SK-N-SH treated with all-trans-retinoic acid at 6 μM for 48 hours (cell line): ENCODE results near the gene OR12D2.
"Not testable (repeated sequence)": the region's sequence is repeated elsewhere in the genome, so short reads cannot be mapped to it uniquely, and the experiment has no call there.

Source experiments
- ATAC-seq: fragments of 200-7000 bp; cut with Tn5 transposase; 3 replicates; pipeline ENCODE4 v1.9.1; 2020; ENCODE audit warnings: mild to moderate bottlenecking, moderate library complexity
- ARNTL ChIP-seq: fragments of 450-650 bp; formaldehyde crosslinking; IDR thresholded peaks from 2 replicates; pipeline ENCODE4 v1.5.0; 2020; ENCODE audit warnings: low read depth, mild to moderate bottlenecking, moderate library complexity, borderline replicate concordance
- BACH2 ChIP-seq: fragments of 250-450 bp; sonication (Bioruptor Pico); IDR thresholded peaks from 2 replicates; pipeline ENCODE4 v1.9.0; 2021; ENCODE audit warnings: mild to moderate bottlenecking, borderline replicate concordance
- CREB5 ChIP-seq: fragments of 250-450 bp; sonication (Bioruptor Pico); IDR thresholded peaks from 2 replicates; pipeline ENCODE4 v1.5.1; 2020; ENCODE audit warnings: low read depth, mild to moderate bottlenecking, moderate library complexity
- CSDC2 ChIP-seq: fragments of 250-450 bp; sonication (Bioruptor Pico); IDR thresholded peaks from 2 replicates; pipeline ENCODE4 v1.5.0; 2020; ENCODE audit warnings: mild to moderate bottlenecking, moderate library complexity
- GLIS3 ChIP-seq: fragments of 250-450 bp; sonication (Bioruptor Pico); IDR thresholded peaks from 2 replicates; pipeline ENCODE4 v1.5.0; 2020; ENCODE audit warnings: mild to moderate bottlenecking, moderate library complexity
- ISL1 ChIP-seq: fragments of 250-450 bp; sonication (Bioruptor Pico); IDR thresholded peaks from 2 replicates; pipeline ENCODE4 v2.1.2; 2022; ENCODE audit warnings: mild to moderate bottlenecking, moderate library complexity
- OSR1 ChIP-seq: fragments of 250-450 bp; sonication (Bioruptor Pico); IDR thresholded peaks from 2 replicates; pipeline ENCODE4 v1.8.0; 2022; ENCODE audit warnings: moderate library complexity, mild to moderate bottlenecking, inconsistent platforms
- PPARA ChIP-seq: fragments of 250-450 bp; sonication (Bioruptor Pico); IDR thresholded peaks from 2 replicates; pipeline ENCODE4 v1.5.0; 2020; ENCODE audit warnings: mild to moderate bottlenecking, borderline replicate concordance
- RARB ChIP-seq: fragments of 250-450 bp; sonication (Bioruptor Pico); IDR thresholded peaks from 2 replicates; pipeline ENCODE4 v1.8.0; 2021; ENCODE audit warnings: mild to moderate bottlenecking, moderate library complexity
- TCF4 ChIP-seq: fragments of 250-450 bp; sonication (Bioruptor Pico); IDR thresholded peaks from 2 replicates; pipeline ENCODE4 v1.8.0; 2021; ENCODE audit warnings: mild to moderate bottlenecking, moderate library complexity, borderline replicate concordance
- TOX ChIP-seq: fragments of 250-450 bp; sonication (Bioruptor Pico); IDR thresholded peaks from 2 replicates; pipeline ENCODE4 v1.8.0; 2021; ENCODE audit warnings: mild to moderate bottlenecking, moderate library complexity, borderline replicate concordance
- ZFP3 ChIP-seq: fragments of 250-450 bp; sonication (Bioruptor Pico); IDR thresholded peaks from 2 replicates; pipeline ENCODE4 v1.5.0; 2020; ENCODE audit warnings: mild to moderate bottlenecking, moderate library complexity
- ZFP30 ChIP-seq: fragments of 450-650 bp; formaldehyde crosslinking; IDR thresholded peaks from 2 replicates; pipeline ENCODE4 v1.5.0; 2022; ENCODE audit warnings: mild to moderate bottlenecking, moderate library complexity
- ZNF565 ChIP-seq: fragments of 450-650 bp; formaldehyde crosslinking; conservative IDR thresholded peaks from 2 replicates; pipeline ENCODE4 v1.5.0; 2020; ENCODE audit warnings: low read depth, mild to moderate bottlenecking, moderate library complexity
- ZNF8 ChIP-seq: fragments of 450-650 bp; formaldehyde crosslinking; IDR thresholded peaks from 2 replicates; pipeline ENCODE4 v1.5.0; 2020; ENCODE audit warnings: mild to moderate bottlenecking, moderate library complexity
- TF ChIP-seq, protein P1 (sequence below): fragments of 250-450 bp; sonication (Bioruptor Pico); IDR thresholded peaks from 2 replicates; pipeline ENCODE4 v1.5.1; 2021; ENCODE audit warnings: mild to moderate bottlenecking, moderate library complexity
- TF ChIP-seq, protein P2 (sequence below): fragments of 250-450 bp; sonication (Bioruptor Pico); IDR thresholded peaks from 2 replicates; pipeline ENCODE4 v1.8.0; 2020; ENCODE audit warnings: mild to moderate bottlenecking, moderate library complexity, borderline replicate concordance
- TF ChIP-seq, protein P3 (sequence below): fragments of 250-450 bp; sonication (Bioruptor Pico); IDR thresholded peaks from 2 replicates; pipeline ENCODE4 v1.5.0; 2020; ENCODE audit warnings: mild to moderate bottlenecking, moderate library complexity
- TF ChIP-seq, protein P4 (sequence below): fragments of 250-450 bp; sonication (Bioruptor Pico); IDR thresholded peaks from 2 replicates; pipeline ENCODE4 v1.8.0; 2021; ENCODE audit warnings: low read depth, mild to moderate bottlenecking, moderate library complexity, borderline replicate concordance

OR12D2 gene, protein sequence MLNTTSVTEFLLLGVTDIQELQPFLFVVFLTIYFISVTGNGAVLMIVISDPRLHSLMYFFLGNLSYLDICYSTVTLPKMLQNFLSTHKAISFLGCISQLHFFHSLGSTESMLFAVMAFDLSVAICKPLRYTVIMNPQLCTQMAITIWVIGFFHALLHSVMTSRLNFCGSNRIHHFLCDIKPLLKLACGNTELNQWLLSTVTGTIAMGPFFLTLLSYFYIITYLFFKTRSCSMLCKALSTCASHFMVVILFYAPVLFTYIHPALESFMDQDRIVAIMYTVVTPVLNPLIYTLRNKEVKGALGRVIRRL

DNA sequence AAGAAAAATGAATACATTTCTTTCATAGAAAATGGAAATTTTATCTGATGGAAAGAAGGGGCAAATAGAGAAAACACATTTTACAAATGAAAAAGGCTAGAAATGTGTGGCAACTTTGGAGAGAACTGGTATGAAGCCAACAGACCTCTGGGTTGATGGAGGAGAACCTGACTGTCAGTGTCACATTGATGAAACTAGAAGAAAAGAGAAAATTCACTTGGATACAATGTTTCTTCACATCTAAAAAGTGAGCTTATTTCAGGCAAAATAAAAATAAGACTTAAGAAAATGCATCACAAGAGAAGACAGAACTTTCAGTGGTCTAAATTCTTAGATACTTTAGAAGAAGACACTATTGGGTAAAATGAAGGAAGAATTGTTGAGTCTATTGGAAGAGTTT, at the start of gene OR12D2:
Gene OR12D2, plus strand, starts transcription at position 301 of the 400 bp plus-strand sequence. CDS start 1,069 bp downstream, outside the sequence.
- ATAC-seq = no peak
- TF ChIP-seq ISL1 (CRISPR knock-in tag) (no peak), ZFP30 (CRISPR knock-in tag) (no peak), GLIS3 (no peak), BACH2 (CRISPR knock-in tag) (no peak), ARNTL (CRISPR knock-in tag) (no peak)
- TF ChIP-seq, protein P1, sequence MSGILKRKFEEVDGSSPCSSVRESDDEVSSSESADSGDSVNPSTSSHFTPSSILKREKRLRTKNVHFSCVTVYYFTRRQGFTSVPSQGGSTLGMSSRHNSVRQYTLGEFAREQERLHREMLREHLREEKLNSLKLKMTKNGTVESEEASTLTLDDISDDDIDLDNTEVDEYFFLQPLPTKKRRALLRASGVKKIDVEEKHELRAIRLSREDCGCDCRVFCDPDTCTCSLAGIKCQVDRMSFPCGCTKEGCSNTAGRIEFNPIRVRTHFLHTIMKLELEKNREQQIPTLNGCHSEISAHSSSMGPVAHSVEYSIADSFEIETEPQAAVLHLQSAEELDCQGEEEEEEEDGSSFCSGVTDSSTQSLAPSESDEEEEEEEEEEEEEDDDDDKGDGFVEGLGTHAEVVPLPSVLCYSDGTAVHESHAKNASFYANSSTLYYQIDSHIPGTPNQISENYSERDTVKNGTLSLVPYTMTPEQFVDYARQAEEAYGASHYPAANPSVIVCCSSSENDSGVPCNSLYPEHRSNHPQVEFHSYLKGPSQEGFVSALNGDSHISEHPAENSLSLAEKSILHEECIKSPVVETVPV (CRISPR knock-in tag) = no peak
- TF ChIP-seq, protein P2, sequence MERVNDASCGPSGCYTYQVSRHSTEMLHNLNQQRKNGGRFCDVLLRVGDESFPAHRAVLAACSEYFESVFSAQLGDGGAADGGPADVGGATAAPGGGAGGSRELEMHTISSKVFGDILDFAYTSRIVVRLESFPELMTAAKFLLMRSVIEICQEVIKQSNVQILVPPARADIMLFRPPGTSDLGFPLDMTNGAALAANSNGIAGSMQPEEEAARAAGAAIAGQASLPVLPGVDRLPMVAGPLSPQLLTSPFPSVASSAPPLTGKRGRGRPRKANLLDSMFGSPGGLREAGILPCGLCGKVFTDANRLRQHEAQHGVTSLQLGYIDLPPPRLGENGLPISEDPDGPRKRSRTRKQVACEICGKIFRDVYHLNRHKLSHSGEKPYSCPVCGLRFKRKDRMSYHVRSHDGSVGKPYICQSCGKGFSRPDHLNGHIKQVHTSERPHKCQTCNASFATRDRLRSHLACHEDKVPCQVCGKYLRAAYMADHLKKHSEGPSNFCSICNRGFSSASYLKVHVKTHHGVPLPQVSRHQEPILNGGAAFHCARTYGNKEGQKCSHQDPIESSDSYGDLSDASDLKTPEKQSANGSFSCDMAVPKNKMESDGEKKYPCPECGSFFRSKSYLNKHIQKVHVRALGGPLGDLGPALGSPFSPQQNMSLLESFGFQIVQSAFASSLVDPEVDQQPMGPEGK (CRISPR knock-in tag) = no peak
- TF ChIP-seq, all 23 proteins: peak for 0

GRCh38 chr6:29349348-29349747, 46.1 kb upstream of the OR12D2 start:
- ATAC-seq = not testable (repeated sequence)

- TF ChIP-seq, protein P3, sequence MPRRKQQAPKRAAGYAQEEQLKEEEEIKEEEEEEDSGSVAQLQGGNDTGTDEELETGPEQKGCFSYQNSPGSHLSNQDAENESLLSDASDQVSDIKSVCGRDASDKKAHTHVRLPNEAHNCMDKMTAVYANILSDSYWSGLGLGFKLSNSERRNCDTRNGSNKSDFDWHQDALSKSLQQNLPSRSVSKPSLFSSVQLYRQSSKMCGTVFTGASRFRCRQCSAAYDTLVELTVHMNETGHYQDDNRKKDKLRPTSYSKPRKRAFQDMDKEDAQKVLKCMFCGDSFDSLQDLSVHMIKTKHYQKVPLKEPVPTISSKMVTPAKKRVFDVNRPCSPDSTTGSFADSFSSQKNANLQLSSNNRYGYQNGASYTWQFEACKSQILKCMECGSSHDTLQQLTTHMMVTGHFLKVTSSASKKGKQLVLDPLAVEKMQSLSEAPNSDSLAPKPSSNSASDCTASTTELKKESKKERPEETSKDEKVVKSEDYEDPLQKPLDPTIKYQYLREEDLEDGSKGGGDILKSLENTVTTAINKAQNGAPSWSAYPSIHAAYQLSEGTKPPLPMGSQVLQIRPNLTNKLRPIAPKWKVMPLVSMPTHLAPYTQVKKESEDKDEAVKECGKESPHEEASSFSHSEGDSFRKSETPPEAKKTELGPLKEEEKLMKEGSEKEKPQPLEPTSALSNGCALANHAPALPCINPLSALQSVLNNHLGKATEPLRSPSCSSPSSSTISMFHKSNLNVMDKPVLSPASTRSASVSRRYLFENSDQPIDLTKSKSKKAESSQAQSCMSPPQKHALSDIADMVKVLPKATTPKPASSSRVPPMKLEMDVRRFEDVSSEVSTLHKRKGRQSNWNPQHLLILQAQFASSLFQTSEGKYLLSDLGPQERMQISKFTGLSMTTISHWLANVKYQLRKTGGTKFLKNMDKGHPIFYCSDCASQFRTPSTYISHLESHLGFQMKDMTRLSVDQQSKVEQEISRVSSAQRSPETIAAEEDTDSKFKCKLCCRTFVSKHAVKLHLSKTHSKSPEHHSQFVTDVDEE (CRISPR knock-in tag) = no peak
- no peak for TF ChIP-seq ZFP30 (CRISPR knock-in tag)
- TF ChIP-seq, protein P2 (CRISPR knock-in tag) = no peak
- TF ChIP-seq, protein P4, sequence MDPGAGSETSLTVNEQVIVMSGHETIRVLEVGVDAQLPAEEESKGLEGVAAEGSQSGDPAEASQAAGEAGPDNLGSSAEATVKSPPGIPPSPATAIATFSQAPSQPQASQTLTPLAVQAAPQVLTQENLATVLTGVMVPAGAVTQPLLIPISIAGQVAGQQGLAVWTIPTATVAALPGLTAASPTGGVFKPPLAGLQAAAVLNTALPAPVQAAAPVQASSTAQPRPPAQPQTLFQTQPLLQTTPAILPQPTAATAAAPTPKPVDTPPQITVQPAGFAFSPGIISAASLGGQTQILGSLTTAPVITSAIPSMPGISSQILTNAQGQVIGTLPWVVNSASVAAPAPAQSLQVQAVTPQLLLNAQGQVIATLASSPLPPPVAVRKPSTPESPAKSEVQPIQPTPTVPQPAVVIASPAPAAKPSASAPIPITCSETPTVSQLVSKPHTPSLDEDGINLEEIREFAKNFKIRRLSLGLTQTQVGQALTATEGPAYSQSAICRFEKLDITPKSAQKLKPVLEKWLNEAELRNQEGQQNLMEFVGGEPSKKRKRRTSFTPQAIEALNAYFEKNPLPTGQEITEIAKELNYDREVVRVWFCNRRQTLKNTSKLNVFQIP (CRISPR knock-in tag) = no peak
- TF ChIP-seq OSR1 = no peak
- no peak for TF ChIP-seq ZFP3
- no peak for TF ChIP-seq ZNF8
- no peak for TF ChIP-seq ZNF565
- TF ChIP-seq ISL1 (CRISPR knock-in tag) = no peak
- TF ChIP-seq ARNTL (CRISPR knock-in tag) = no peak
- TF ChIP-seq PPARA (CRISPR knock-in tag) = no peak
- TF ChIP-seq TOX (CRISPR knock-in tag) = no peak
- TF ChIP-seq GLIS3 = no peak
- no peak for TF ChIP-seq TCF4 (CRISPR knock-in tag)
- TF ChIP-seq CREB5 = no peak
- TF ChIP-seq RARB (CRISPR knock-in tag) = no peak
- TF ChIP-seq, protein P1 (CRISPR knock-in tag) = no peak
- TF ChIP-seq BACH2 (CRISPR knock-in tag) = no peak
- no peak for TF ChIP-seq CSDC2 (CRISPR knock-in tag)
- TF ChIP-seq, all 23 proteins: peak for 0
- no peak for ATAC-seq
Measured at GRCh38 chr6:29354980-29355379, 40.5 kb upstream of the OR12D2 start.
